G401.6 (cell line): ENCODE results near the gene GCG.
A peak's percentile ranks its signal among the peaks of the same experiment; 100 is the strongest.

Source experiments
- FAIRE-seq: peaks from 2 replicates; lab custom pipeline; 2012; peaks lifted over from hg19 to GRCh38; lab: Jason Lieb, UNC

The GCG gene

DNA sequence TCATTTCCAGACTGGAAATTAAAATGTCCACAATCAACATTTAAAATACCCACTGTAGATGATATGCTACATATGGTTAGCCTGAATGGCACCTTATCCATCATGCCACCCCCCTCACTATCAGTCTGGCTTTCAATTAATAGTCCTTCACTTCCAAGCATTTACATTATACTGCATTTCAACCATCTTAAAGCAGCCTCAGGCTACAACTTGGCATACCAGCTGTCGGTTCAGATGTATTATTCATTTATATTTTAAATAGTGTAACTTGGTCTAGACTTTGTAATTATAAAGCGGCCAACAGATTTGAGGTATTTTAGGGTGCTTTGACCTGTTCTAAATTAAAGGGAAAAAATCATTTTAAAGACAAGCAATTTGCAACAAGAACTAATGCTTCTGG lies 2.6 kb downstream of the GCG start:
- no peak for FAIRE-seq

DNA sequence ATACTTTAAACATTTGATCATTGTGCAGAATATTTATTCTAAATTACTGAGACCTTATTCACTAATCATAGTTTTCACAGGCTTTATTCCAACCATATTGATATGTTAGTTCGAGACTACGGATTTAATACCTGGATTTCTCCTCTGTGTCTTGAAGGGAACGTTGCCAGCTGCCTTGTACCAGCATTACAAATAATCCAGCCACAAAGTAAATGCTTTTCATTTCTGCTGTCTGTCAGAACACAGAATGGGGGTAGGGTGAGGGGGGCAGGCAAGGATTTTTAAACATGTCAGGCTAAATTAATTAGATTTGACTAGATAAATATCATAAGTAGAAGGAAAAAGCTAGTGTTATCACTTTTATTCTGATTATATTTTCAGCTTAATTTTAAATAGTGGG lies 3.1 kb downstream of the GCG start:
- no peak for FAIRE-seq

DNA sequence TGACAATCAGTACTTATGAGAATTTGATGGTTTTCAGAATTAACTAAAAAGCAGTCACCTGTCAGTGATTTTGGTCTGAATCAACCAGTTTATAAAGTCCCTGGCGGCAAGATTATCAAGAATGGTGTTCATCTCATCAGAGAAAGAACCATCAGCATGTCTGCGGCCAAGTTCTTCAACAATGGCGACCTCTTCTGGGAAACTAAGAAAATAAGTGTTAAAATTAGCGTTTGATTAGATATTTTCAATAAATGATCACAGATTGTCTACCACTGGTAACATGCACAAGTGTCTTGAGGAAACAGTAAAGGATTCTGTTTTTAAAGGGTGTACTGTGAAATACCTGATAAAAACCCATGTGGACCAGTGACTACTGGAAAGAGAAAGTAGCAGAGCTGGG lies 8.1 kb downstream of the GCG start:
- no peak for FAIRE-seq

DNA sequence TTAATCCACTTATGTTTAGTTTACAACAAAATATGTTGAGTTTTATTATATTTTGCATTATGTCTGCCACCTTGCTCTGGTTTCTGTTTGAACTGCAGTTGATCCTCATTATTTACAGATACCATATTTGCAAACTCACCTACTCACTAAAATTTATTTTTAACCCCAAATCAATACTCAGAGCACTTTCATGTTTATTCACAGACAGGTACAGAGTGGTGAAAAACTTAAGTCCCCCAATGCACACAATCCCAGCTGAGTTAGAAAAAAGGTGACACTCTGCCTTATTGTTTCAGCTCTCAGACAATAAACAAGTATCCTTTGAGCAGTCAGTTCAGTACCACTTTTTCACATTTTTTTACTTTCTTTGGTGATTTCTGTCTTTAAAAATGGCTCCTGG lies 13.7 kb downstream of the GCG start:
- no peak for FAIRE-seq

DNA sequence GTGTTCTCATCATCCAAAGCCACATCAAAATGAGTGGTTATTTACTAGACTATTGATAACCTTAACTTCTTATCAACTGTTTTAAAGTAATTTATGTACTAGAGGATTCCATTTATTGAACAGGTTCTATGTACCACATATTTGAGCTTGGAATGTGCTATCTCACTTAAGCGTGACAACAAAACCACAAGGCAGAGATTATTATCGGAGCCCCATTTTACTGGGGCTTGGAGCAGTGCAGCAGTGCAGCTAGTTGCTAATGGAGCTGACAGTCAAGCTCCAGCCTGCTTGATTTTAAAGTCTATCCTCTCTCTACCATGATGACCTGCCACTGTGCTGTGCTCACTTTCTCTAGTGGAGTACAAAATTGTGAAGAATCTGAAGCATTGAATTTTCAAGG lies 24.6 kb downstream of the GCG start:
- FAIRE-seq: no peak

DNA sequence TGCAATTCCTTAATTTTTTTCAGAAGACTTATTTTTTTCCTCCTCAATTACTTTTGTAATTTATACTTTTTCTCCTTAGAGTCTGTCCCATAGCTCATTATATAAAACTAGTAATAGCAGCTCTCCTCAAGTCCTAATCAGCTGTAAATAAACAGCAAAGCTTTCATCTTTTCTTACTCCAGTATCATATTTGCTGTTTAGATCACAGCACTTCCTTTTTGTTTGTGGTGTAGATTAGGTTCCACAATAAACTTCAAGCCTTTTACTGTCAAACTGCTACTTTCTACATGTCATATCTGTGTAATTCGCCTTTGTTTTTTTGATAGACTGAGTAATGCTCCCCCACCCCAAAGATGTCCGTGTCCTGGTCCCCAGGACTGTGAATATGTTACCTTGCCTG lies 25.5 kb downstream of the GCG start:
- no peak for FAIRE-seq

DNA sequence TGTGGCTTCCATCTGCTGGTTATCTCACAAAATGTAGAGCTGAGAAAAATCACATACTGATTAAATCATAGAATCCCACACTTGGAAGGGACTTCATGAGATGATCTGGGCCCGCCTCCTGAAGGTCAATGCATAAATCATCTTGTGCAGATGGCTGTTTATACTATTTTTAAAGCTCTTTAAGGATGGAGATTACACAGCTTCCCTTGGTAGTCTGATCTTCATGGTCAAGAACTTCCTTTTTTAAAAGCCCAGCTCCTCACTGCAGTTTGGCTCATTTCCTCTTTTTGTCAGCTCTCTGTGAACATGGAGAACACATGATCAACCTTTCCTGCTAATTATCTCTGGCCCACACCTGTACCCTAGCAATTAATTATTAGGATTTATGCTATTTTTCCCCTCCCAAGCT lies 25.9 kb downstream of the GCG start:
- no peak for FAIRE-seq

DNA sequence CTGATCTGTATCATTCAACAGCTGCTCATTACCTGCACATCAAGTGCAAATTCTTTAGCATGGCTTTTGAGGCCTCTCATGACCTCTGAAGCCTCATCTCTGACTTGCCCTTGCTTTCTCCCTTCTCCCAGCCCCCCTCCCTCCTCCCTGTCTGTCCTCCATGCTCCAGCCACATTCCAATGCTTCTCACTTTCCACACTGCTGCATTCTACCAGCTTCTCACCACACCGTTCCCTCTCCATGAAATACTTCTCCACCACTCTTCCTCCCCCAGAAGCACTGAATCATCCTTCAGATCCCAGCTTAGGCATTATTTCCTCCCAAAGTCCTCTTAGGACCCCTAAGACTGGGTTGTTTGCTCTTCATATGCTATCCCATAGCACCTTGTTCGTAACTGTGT lies 26.9 kb downstream of the GCG start:
- FAIRE-seq: no peak

DNA sequence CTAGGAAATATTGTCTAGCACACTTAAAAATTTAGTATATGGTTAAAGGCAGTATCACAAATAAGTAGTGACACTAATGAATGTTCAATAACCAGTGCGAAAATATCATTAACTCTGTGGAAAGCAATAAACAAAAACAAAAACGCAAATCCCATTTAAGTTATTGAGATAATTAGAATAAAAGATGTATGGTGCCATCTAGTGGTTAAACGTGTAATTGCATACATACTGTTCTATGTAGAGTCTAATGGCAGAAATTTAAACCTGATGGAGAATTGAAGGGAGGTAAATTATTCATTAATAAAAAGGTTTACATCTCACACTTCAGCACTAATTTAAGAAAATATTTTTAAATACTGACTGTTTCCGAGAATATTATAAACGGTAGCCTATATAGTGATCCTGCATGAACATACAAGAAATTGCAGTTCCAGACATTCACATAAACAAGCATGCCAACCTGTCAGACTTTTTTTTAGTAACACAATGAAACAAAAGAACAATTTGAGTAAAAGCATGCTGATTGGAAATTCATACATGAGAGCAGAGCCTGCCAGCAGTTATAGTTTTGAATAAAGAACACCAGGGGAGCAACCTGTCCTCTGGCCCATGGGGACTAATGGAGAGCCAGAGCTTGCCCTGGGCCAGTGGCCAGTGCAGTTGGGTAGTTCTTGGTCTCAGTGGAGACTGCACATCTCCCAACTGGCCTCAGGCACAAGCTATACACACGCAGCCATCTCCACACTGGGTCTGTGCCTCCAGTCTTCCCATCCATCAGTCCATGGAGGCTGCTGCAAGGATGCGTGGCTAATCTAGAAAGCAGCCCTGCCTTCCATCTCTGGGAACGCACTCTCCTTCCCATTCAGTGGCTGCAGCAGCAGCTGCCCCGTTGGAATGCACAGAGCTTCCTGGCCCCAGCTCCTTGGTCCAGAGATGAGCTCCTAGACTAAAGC lies 28.0 kb downstream of the GCG start:
- peak; percentile 95 for FAIRE-seq

DNA sequence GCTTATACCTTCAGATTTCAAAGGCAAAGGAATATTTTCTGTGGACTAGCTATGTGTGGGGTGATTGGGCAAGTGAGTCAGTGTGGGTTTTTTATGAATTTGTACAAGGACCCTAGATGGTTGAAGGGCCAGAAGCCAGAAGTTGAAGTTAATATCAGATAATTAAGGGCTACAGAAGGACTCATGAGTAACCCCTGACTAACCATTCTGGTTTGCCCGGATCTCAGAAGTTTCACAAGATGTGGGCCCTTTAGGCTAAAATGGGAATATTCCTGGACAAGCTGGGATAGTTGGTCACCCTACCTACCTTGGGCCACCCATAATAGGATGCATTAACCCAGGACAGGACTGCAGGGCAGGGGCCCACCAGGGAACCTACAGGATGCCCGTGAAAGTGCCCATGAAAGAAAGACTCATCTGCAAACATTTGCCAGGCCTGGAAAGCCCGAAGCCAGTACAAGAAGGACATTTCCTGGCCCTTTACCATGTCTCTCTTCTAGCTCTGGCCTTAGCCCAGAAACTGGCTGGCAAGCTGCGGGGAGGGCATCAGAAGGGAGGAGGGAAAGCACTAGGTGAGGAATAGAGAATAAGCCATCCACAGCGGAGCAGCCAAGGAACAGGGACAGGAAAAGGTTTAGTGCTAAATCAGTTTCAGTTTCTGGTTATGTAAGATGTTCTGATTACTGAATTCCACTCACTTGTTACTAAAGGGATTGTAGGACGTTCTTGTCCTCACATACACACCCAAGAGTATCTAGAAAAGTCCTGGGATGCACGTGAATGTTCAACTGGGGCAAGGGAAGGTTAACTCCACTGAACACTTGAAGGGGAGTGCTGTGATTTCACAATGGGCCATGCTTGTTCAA lies 33.6 kb downstream of the GCG start:
- no peak for FAIRE-seq

DNA sequence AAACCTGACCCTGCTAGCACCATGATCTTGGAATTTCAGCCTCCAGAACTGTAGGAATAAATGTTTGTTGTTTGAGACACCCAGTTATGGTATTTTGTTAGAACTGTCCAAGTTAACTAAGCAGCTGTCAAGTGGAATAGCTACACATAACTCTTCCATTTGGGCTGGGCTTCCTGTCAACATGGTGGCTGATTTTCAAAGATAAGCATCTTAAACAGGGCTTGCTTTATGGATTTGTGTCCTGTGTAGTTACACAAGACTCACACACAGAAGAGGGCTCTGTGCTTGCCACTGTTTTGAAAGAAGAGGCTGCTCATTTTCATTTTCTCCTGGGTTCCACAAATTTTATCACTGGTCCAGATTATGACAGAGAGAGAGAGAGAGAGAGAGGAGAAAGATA lies 35.7 kb downstream of the GCG start:
- no peak for FAIRE-seq

DNA sequence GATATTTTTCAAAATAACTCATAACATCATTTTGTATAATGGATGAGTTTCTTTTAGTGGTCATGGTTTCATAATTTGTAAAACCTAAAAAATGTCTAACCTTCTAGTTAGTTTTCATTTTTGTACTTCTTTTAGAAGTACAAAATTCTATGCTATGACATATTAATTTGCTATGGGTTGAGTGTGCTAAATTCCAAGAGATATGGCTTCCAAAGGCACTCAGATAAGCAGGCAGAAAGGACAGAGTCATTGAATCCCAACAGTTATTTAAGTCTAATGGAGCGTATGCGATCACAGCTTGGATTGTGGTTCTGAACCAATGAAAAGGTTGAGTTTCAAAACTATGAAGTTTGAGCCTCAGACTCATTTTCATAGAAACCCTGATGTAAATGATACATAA lies 37.0 kb downstream of the GCG start:
- no peak for FAIRE-seq

DNA sequence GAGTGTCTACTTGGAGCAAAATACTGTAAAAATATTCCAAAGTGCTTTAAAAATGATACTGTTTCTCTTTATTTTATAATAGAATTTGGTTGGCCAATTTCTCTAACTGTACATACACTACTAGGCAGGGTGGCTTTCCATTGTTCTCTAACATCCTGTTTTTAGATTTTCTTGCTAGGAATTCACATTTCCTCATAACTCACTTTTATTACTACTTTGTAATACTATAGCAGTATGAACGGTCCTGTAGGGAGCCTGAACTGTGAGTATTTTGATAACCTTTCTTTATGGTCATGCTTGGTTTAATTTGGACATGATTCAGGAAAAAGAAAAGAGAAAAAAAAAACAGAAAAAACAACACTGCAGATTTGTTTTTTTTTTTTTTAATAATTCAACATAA lies 37.8 kb downstream of the GCG start:
- FAIRE-seq: no peak

DNA sequence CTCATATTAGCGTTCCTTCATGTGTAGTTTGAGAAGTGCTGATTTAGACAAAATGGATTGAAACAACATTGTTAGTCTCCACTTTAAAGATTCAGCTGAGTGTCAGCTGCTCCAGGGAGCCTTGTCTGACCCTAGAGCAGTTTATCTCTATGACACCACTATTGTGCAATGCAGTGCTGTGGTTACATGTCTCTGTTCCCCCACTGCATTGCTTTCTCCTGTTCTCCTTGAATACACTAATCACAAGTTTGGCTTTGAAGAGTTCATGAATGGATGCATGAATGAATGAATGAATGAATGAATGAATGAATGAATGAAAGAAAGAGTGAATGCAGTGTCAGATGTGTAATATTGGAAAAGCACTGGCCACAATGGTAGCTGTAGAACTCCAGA lies 38.3 kb downstream of the GCG start:
- no peak for FAIRE-seq

DNA sequence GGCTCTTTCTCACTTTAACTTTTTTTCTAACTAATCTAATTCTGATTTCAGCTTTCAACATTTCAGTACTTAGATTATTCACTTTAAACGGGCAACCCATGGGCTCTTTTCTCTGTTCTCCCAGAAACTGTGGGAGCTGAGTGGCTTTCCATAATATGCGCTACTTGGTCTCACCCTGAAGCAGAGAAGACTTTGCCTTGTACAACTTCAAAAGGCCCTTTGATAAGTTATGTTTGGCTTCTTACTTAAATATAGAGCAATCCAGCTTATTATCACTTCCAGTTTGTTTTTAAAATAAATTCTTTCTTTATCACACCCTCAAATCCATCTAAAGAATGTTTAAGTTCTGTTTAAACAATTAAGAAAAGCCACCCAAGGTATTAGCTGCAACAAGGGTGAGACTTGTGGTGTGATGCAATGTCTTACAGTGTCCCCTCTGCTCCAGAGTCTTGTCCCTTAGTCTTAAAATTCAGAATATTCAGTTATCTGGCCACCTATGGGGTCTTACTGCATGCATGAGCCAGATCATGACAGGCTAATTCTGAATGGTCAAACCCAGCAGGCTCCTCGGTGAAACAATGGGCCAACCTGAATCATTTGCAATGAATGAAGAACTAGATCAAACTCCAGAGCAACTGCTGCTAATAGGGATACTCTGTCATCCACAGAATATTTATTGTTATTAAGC lies 38.8 kb downstream of the GCG start:
- FAIRE-seq: no peak

DNA sequence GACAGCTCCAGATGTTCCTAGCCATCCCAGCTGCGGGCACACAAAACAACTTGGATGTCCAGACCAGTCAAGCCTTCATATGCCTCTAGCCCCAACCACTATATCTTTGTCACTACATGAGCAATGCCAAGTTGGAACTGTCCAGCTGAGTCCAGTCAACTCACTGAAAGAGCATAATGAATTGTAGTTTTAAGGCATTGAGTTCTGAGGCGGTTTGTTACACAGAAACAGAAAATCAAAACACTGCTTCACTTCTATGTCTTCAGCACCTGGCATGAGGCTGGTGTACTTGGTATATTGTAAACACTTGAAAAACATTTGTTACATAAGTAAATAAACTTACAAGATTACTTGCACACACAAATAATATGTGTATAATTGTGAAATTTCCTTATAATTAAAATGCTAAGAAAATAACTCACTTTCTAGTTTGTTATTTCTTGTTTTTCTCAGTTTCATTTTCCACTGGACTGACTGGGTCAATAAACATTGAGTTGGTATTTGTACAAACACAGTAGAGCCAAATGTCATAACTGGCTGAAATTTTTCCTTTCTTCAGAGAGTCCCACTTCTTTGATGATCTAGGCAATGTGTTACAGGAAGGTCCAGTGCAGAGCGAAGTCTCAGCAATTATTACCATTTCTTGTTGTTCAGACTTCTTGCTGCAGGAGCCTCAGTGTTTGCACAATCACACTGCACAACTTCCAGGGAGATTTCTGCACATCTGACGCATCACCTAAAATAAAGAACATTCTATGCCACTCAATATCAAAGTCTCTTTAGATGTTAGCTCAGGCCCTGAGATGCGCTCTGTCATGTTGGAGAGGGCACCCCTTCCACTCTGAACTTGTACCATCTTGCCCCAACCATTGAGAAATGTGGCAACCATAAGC lies 39.8 kb downstream of the GCG start:
- FAIRE-seq: no peak

DNA sequence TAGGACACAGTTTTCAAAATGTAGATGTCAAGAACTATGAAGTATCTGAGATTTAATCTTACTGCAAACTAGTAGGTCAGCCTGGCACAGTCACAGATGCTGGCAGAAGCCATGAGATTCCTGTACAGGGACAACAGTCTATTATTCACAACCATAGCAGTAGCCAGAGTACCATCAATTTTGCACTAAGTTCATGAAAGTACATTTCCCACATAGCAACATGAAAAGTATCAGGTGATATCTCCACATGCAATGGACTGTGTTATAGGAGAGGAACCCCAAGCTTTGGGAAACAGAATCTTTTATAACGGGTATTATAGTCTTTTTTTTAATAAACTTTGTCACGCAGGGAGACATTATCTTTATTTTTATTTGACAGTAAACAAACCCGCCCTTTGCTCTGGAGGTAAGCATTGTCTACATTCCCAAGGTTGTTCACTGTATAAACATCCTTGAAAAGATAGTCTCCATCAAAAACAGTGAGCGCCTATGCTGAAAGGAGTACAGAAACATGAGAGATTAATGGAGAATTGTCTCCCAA lies 44.6 kb downstream of the GCG start:
- FAIRE-seq: no peak

DNA sequence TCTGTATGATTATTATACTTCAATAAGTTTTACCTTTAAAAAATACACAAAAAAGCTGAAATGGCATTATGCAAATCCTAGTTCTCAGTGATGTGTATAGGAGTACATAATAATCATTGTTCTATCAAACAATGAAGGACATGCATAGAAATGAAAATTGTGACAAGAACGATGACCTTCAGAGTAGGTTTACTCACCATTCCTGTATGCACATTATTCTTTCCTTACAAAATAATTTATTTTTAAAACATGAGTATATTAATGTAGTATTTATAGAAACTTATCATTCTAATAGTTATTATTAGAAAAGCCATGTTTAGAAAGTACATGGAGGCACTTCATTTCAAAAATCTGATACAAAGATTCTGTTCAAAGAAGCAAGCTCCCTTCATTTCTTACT lies 45.3 kb downstream of the GCG start:
- no peak for FAIRE-seq

DNA sequence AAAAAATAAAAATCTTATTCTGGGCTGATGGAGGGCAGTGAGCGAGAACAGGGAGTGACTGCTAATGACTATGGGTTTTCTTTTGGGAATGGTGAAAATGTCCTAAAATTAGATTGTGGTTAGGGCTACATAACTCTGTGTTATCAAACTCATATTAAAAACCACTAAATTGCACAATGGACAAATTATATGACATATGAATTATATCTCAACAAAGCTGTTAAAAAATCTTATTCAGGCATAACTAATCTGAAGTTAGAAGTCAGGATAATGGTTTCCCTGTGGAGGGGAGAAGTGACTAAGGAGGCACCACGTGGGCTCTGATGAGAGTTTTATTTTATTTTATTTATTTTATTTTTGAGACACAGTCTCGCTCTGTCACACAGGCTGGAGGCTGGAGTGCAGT lies 45.9 kb downstream of the GCG start:
- FAIRE-seq: no peak

DNA sequence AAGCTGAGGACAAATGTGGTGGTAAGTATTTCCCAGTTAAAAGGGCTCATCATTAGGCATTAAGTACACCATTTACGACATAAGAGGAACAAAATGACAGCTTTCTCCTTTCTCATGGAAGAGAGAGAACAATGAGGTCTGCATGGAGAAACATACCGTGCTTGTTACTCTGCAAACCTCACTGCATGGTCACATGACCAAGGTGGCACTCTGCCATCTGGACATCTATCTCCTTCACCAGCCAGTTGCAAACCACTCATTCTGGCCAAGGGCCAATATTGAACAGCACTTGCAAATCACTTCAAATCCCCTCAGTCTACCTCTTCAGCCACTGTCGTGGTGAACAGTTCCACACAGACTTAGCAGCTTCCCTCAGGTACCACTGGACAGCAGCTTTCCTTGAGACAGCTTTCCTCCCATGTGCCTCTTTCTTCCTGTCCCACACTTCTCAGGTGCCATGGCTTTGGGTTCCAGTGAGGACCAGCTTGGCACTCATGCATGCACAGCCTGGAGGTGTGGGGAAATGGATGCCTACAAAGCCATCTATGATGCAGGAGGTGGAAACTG lies 48.5 kb downstream of the GCG start:
- FAIRE-seq: no peak

DNA sequence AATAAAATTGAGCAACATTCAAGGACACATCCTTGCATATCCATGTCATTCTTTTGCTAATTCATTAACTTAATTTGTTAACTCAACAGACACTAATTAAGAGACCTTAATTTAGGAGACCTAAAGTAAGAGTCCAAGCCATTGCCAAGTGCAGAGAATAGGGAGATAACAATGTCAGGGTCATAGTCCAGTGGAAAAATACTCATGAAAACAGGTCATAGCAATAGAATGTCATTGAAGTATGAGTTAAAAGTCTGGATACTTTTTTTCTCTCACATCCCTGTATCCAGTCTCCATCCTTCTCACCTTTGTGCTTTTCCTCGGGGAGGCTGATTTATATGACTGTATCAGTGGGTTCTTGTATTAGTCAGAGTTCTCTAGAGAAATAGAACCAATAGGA lies 51.5 kb downstream of the GCG start:
- FAIRE-seq: no peak
